ENCODE results near the gene DRD2.

Gene DRD2

GRCh38 chr11:113440816-113441215, 34.4 kb downstream of the DRD2 start:
- DNase-seq = no peak

- no peak for DNase-seq
Measured at GRCh38 chr11:113436672-113437252, 38.4 kb downstream of the DRD2 start.

- DNase-seq = no peak
Measured at GRCh38 chr11:113435190-113435968, 39.8 kb downstream of the DRD2 start.

- DNase-seq = no peak
Measured at GRCh38 chr11:113431746-113432145, 43.5 kb downstream of the DRD2 start.

GRCh38 chr11:113426686-113427085, 48.5 kb downstream of the DRD2 start:
- DNase-seq = no peak

GRCh38 chr11:113420808-113421207, 54.4 kb downstream of the DRD2 start:
- DNase-seq = no peak

- DNase-seq = no peak
Measured at GRCh38 chr11:113419454-113420003, 55.7 kb downstream of the DRD2 start.

- DNase-seq = no peak
Measured at GRCh38 chr11:113417428-113417827, 57.8 kb downstream of the DRD2 start.

GRCh38 chr11:113415343-113415742, 59.9 kb downstream of the DRD2 start:
- no peak for DNase-seq

GRCh38 chr11:113412675-113413074, 62.5 kb downstream of the DRD2 start:
- DNase-seq = no peak

GRCh38 chr11:113411536-113411935, 63.7 kb downstream of the DRD2 start:
- no peak for DNase-seq

GRCh38 chr11:113410414-113411135, 64.6 kb downstream of the DRD2 start:
- DNase-seq = no peak

- DNase-seq = no peak
Measured at GRCh38 chr11:113409526-113409925, 65.7 kb downstream of the DRD2 start.

- DNase-seq = no peak
Measured at GRCh38 chr11:113408887-113409286, 66.3 kb downstream of the DRD2 start.

GRCh38 chr11:113408206-113408605, 67.0 kb downstream of the DRD2 start:
- no peak for DNase-seq

GRCh38 chr11:113407163-113407562, 68.0 kb downstream of the DRD2 start:
- no peak for DNase-seq

GRCh38 chr11:113405724-113406478, 69.3 kb downstream of the DRD2 start:
- DNase-seq = no peak

GRCh38 chr11:113404859-113405430, 70.3 kb downstream of the DRD2 start:
- no peak for DNase-seq

- peak; percentile 95 for DNase-seq
Measured at GRCh38 chr11:113401718-113402117, 73.5 kb downstream of the DRD2 start.

- DNase-seq = no peak
Measured at GRCh38 chr11:113400631-113401230, 74.5 kb downstream of the DRD2 start.

GRCh38 chr11:113398669-113399430, 76.3 kb downstream of the DRD2 start:
- no peak for DNase-seq
